ENCODE results near the gene PNPLA7.

DNA sequence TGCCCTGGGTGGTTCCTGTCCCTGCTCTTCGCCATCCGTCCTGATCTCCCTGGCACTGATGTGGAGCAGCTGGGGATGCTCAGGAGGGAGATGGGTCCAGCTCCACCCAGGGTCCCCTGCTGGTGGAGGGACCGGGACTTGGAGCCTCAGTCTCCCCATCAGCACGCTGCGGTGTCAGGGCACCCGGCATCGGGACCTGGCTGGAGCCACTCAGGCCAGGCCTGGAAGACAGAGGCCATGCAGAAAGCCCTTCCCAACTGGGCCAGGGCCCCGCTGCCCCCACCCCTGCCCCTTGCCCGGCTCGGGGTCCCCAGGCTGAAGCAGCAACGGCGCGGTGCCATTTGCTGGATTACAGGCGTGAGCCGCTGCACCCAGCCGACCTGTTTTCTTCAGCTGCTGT, 50.8 kb downstream of the PNPLA7 start:
- TF ChIP-seq CTCF (conservative IDR thresholded peaks at IDR 0.05; ENCODE audit: low read depth, low read length) (no peak), EZH2 (IDR thresholded peaks at IDR 0.05; ENCODE audit: borderline replicate concordance, low read depth, low read length, poor library complexity, severe bottlenecking) (no peak)
